Coronary artery (tissue), 2 donors: ENCODE data around the gene ZNF536.
"Not testable (repeated sequence)": the region's sequence is repeated elsewhere in the genome, so short reads cannot be mapped to it uniquely, and the experiment has no call there.

ENCODE experiments used
- DNase-seq: peaks from one replicate; pipeline ENCODE4 v3.0.0-alpha.2; 2017; ENCODE audit warnings: low spot score
- H3K27ac ChIP-seq, 2 donors: fragments of 200-600 bp; sonication (generic); one replicate each; pipeline ENCODE4 v1.5.1; 2016 to 2019
- H3K4me3 ChIP-seq: fragments of 200-600 bp; sonication (generic); 2 replicates; pipeline ENCODE4 v1.5.1; 2016; ENCODE audit warnings: mild to moderate bottlenecking, moderate library complexity
- TF ChIP-seq, protein P1 (sequence below): fragments of 200-600 bp; sonication (generic); IDR thresholded peaks from one replicate; pipeline ENCODE4 v1.5.1; 2019; ENCODE audit warnings: antibody characterized with exemption

ZNF536 gene

DNA sequence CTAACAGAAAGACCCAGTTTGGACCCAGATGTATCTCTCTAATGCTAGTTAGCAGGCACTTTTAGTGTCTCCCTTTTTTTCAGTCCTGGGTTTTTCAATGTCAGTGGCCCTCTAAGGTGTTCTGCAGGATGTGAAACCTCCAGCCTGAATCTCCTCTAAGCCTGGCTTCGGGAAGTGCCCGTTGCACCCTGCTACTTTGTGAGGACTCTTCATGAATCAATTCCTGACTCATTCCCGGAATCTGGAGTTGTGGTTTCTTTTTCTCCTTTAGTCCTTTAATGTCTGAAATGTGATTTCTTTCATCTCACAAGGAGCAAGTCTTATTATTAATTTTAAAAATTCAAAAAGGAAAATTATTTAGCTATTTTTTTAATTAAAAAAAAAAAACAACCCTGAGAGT, 116.0 kb downstream of the ZNF536 start:
- no peak overlapping the region for H3K27ac ChIP-seq
- no peak for DNase-seq
- no peak overlapping the region for H3K4me3 ChIP-seq
- TF ChIP-seq, protein P1, sequence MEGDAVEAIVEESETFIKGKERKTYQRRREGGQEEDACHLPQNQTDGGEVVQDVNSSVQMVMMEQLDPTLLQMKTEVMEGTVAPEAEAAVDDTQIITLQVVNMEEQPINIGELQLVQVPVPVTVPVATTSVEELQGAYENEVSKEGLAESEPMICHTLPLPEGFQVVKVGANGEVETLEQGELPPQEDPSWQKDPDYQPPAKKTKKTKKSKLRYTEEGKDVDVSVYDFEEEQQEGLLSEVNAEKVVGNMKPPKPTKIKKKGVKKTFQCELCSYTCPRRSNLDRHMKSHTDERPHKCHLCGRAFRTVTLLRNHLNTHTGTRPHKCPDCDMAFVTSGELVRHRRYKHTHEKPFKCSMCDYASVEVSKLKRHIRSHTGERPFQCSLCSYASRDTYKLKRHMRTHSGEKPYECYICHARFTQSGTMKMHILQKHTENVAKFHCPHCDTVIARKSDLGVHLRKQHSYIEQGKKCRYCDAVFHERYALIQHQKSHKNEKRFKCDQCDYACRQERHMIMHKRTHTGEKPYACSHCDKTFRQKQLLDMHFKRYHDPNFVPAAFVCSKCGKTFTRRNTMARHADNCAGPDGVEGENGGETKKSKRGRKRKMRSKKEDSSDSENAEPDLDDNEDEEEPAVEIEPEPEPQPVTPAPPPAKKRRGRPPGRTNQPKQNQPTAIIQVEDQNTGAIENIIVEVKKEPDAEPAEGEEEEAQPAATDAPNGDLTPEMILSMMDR = no peak

DNA sequence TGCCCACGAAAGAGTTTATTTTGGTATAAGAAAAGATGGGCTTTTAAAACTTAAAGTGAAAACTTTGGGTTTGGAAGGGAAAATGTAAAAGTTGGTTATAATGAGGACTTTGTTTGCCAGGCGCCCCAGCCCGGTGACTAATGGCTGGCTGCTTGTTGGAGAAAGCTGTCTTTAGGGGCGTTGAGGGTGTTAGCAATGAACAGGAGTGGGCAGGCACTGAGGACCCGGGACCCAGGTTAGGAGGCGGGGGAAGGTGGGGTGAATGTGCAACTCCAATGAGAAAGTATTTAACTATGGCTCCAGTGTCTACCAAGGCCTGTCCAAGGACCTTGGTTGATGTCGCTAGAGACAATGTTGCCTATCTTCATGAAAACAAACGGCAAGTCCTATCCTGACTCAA, 118.6 kb downstream of the ZNF536 start:
- Histone ChIP-seq H3K4me3 (no peak overlapping the region), H3K27ac (no peak overlapping the region)
- TF ChIP-seq, protein P1 = no peak
- DNase-seq = no peak

DNA sequence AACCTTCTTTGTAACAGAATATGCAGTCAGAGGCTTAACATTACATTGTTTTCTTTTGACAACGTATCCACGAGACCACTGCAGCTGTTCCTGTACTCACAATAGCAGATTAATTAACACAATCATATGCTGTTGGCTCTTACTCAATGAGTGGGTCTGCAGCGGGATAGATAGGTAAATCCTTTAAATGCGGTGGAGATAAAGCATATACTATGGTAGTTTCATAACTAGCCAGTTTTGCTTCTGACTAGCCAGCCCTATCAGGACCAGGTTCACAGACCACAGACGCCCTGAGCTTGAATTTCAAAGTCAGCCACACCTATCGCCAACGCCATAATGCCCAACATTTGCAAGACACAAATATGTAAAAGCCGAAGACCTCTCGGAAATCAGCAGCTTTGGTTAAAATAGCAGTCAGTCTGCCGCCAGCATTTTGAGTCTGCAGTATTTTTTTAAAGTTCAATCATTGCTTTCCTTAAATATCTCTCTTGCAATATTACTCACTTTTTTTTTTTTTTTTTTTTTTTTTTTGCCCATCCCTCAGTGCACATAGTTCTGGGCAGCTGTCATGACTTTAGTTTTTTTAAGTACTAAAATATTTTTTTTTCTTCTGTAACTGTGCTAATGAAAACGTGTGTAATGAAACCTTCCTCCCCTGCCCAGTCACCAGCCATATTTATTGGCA, 120.5 kb downstream of the ZNF536 start:
- no peak for DNase-seq
- no peak overlapping the region for H3K27ac ChIP-seq

DNA sequence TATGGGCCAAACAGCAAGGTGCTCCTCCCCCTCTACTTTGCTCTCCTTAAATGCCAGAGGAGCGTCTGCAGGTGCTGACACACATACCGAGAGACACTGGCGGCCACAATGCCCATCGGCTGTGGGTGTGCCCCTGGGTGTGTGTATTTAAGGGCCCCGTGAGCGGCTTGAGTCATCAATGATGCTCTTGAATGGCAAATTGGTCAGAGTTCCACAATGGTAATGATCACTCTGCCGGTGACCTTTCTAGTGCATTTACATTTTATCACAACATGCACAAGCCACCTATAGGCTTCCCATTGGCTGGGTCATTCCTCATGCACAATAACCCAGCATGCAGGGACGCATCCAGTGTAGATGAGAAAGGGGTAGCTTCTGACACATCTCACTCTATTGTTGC, 124.8 kb downstream of the ZNF536 start:
- DNase-seq = no peak
- TF ChIP-seq, protein P1 = no peak
- Histone ChIP-seq H3K4me3 (no peak overlapping the region), H3K27ac (no peak overlapping the region)

More for the DNA sequence above, 120.5 kb downstream of the ZNF536 start:
- TF ChIP-seq, protein P1 = no peak
- H3K4me3 ChIP-seq = no peak overlapping the region

DNA sequence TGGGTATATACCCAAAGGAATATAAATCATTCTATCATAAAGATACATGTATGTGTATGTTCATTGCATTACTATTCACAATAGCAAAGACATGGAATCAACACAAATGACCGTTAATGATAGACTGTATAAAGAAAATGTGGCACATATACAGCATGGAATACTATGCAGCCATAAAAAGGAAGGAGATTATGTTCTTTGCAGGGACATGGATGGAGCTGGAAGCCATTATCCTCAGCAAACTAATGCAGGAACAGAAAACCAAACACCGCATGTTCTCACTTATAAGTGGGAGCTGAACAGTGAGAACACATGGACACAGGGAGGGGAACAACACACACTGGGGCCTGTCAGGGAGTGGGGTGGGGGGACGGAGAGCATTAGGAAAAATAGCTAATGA, 125.9 kb downstream of the ZNF536 start:
- not testable (repeated sequence) for DNase-seq, H3K4me3 ChIP-seq, H3K27ac ChIP-seq

DNA sequence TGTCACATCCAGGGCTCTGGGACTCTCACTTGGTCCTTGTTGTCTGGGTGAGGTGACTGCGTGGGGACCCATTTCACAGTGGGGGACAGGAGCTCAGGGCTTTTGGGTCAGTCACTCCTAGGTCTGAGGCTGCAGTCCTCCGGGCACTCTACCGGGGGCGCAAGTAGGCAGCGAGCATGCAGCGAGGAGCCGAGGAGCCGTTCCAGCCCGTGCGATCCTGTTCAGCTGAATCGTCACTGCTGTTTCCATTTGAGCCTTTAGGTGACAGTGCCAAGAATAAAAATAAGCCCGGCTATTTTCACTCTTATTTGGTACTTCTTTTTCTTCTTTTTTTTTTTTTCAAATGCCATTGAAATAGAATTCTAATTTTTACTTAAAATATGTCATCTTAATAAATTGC, 126.5 kb downstream of the ZNF536 start:
- no peak overlapping the region for H3K4me3 ChIP-seq
- DNase-seq = no peak
- TF ChIP-seq, protein P1 = no peak
- H3K27ac ChIP-seq = no peak overlapping the region

DNA sequence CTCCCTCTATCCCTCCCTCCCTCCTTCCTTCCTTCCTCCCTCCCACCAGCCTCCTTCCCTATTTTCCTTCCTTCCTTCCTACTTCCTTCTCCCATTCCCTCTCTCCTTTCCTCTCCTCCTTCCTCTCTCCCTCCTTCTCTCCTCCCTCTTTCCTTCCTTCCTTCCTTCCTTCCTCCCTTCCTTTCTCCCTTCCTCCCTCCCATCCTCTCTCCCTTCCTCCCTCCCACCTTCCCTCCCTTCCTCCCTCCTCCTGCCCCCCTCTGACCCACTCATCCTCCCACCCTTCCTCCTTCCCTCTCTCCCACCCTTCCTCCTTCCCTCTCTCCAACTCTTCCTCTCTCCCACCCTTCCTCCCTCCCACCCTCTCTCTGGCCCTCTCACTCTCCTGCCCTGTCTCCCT, 132.1 kb downstream of the ZNF536 start:
- no peak for DNase-seq
- Histone ChIP-seq H3K4me3 (no peak overlapping the region), H3K27ac (no peak overlapping the region)
- TF ChIP-seq, protein P1 = no peak
